ENCODE measurements around the gene SPP1.

DNA sequence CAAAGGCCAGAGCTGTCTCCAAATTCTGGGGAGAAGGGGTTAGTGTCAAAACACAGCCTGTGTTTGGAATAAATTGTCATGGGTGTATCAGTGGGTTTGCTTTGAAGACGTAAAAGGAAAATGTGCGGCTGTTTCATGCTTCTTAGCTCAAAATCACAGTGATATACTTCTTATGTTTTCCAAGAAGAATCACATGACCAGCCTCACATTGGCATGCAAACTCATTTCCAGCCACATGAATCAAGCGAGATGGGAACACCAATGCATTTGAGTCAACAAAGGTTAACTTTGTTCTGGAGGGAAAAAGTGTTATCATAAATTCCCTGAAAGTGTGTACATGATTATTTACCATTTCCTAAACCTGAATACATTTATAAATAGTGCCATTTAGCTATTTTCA is 19.0 kb upstream of the SPP1 start:
- TF ChIP-seq POLR2AphosphoS5 (IDR thresholded peaks at IDR 0.05; ENCODE audit: borderline replicate concordance, low read depth, low read length) (no peak), EZH2 (IDR thresholded peaks at IDR 0.05) (no peak), FOXP2 (optimal IDR thresholded peaks at IDR 0.05; ENCODE audit: control extremely low read depth, extremely low read length, insufficient read depth) (no peak)

Measured in SK-N-MC (cell line).